Activated CD4-positive, alpha-beta T cell treated with anti-CD3 and anti-CD28 coated beads, Interleukin-10, Interleukin-2, amounts not matched to agents 100 ng/mL and 50 ng/mL, durations not matched to agents 16 hours and 8 hours (primary cell): ENCODE measurements around the gene ATP8A2.

ENCODE experiments used
- DNase-seq: peaks from one replicate; pipeline ENCODE4 v3.0.0-alpha.2; 2020

The ATP8A2 gene

GRCh38 chr13:25690582-25690981, 318.8 kb downstream of the ATP8A2 start:
- no peak for DNase-seq

GRCh38 chr13:25691654-25692053, 319.9 kb downstream of the ATP8A2 start:
- DNase-seq: no peak

GRCh38 chr13:25692099-25692498, 320.3 kb downstream of the ATP8A2 start:
- no peak for DNase-seq

GRCh38 chr13:25699056-25699455, 327.3 kb downstream of the ATP8A2 start:
- no peak for DNase-seq

- DNase-seq: no peak
Measured at GRCh38 chr13:25699600-25699999, 327.8 kb downstream of the ATP8A2 start.

- DNase-seq: no peak
Measured at GRCh38 chr13:25701304-25701703, 329.5 kb downstream of the ATP8A2 start.

GRCh38 chr13:25702386-25702785, 330.6 kb downstream of the ATP8A2 start:
- DNase-seq: no peak

- no peak for DNase-seq
Measured at GRCh38 chr13:25707726-25708125, 336.0 kb downstream of the ATP8A2 start.

GRCh38 chr13:25708268-25708667, 336.5 kb downstream of the ATP8A2 start:
- DNase-seq: no peak

- no peak for DNase-seq
Measured at GRCh38 chr13:25709088-25709487, 337.3 kb downstream of the ATP8A2 start.

GRCh38 chr13:25715760-25716159, 344.0 kb downstream of the ATP8A2 start:
- DNase-seq: no peak

GRCh38 chr13:25717666-25718197, 346.0 kb downstream of the ATP8A2 start:
- DNase-seq: no peak

- no peak for DNase-seq
Measured at GRCh38 chr13:25719666-25720065, 347.9 kb downstream of the ATP8A2 start.

- no peak for DNase-seq
Measured at GRCh38 chr13:25722893-25723292, 351.1 kb downstream of the ATP8A2 start.

GRCh38 chr13:25725104-25725503, 353.3 kb downstream of the ATP8A2 start:
- DNase-seq: no peak

- no peak for DNase-seq
Measured at GRCh38 chr13:25727250-25727649, 355.5 kb downstream of the ATP8A2 start.

GRCh38 chr13:25727810-25728209, 356.0 kb downstream of the ATP8A2 start:
- DNase-seq: no peak

GRCh38 chr13:25729201-25729600, 357.4 kb downstream of the ATP8A2 start:
- DNase-seq: no peak

- no peak for DNase-seq
Measured at GRCh38 chr13:25731037-25731436, 359.3 kb downstream of the ATP8A2 start.

- DNase-seq: no peak
Measured at GRCh38 chr13:25731536-25731935, 359.8 kb downstream of the ATP8A2 start.

- DNase-seq: no peak
Measured at GRCh38 chr13:25732111-25732865, 360.5 kb downstream of the ATP8A2 start.

GRCh38 chr13:25733001-25733491, 361.3 kb downstream of the ATP8A2 start:
- DNase-seq: no peak

GRCh38 chr13:25733696-25734435, 362.1 kb downstream of the ATP8A2 start:
- no peak for DNase-seq
